ENCODE data around the gene SNRPD2. TPM values are rescaled to one million over a fixed set of nuclear protein-coding genes. Genes with fewer than 3 reads are reported as not detected.

Gene SNRPD2
- total and polyA plus RNA-seq, 2 donors (not counting 1 experiment from before 2014, with no cell fraction given): 362 to 440 TPM

DNA sequence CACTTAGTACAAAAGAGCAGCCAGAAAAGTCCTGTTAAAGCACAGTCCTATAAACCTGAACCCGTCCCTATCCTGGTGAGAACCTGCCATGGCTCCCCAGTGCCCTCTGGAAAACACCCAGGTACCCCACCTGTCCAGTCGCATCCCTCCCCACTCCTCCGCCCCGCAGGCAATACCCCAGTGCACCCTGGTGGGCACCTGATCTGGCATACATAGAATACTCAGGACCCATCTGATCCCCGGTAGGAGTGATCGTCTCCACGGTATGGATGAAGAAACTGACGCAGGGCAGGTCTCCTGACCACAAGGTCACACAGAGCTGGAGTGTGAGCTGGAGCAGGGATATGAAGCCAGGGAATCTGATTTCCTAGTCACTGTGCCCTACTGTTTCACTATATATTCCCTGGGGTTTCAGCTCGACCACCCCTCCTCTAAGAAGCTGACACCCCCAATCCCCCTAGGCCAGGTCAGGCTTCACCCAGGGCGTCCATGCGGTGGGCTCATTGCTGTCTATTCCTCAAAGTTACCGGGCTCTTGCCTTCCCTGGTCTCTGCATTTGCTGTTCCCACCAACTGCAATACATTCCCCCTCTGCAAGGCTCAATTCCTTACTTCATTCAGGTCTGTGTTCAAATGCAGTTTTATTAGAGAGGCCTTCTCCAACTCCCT, 26.4 kb upstream of the SNRPD2 start:
- H3K9me3 ChIP-seq (ENCODE audit: control insufficient read depth, insufficient read depth, low read depth, low read length): no peaks in the 10 kb centered on the region
- H3K27ac ChIP-seq (ENCODE audit: insufficient read depth, low read length): peak overlapping the region; percentile 86
- peaks cover 8% of the 10 kb centered on the region for H3K4me1 ChIP-seq (ENCODE audit: control insufficient read depth, extremely low read depth, insufficient read depth, low read length)
- H3K4me3 ChIP-seq (replicated peaks in 1 of 4; ENCODE audit: control extremely low read depth in 1 of 4, insufficient read depth in 1 of 4, low read depth in 3 of 4, low read length in 4 of 4): peak overlapping the region; percentile 39 to 97 (median 51)
- H4K20me1 ChIP-seq (ENCODE audit: control insufficient read depth, extremely low read depth, insufficient read depth, low read length): no peaks in the 10 kb centered on the region
- no peaks in the 10 kb centered on the region for H3K27me3 ChIP-seq (ENCODE audit: control insufficient read depth, insufficient read depth, low read length)
- DNase-seq (ENCODE audit: low read depth in 2 of 2): no peak
- peak overlapping the region; percentile 94 for H3K4me2 ChIP-seq (ENCODE audit: extremely low read depth, insufficient read depth, low read length)
- H3K9ac ChIP-seq (ENCODE audit: insufficient read depth, low read length): peak overlapping the region; percentile 59
- TF ChIP-seq EZH2 (IDR thresholded peaks at IDR 0.05; ENCODE audit: low read length, missing control alignments): no peak
- TF ChIP-seq, protein P1, sequence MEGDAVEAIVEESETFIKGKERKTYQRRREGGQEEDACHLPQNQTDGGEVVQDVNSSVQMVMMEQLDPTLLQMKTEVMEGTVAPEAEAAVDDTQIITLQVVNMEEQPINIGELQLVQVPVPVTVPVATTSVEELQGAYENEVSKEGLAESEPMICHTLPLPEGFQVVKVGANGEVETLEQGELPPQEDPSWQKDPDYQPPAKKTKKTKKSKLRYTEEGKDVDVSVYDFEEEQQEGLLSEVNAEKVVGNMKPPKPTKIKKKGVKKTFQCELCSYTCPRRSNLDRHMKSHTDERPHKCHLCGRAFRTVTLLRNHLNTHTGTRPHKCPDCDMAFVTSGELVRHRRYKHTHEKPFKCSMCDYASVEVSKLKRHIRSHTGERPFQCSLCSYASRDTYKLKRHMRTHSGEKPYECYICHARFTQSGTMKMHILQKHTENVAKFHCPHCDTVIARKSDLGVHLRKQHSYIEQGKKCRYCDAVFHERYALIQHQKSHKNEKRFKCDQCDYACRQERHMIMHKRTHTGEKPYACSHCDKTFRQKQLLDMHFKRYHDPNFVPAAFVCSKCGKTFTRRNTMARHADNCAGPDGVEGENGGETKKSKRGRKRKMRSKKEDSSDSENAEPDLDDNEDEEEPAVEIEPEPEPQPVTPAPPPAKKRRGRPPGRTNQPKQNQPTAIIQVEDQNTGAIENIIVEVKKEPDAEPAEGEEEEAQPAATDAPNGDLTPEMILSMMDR (conservative IDR thresholded peaks at IDR 0.05 in 1 of 2, IDR thresholded peaks at IDR 0.05 in 1 of 2; ENCODE audit: low read depth in 1 of 2, low read length in 2 of 2): no peak
- H3K79me2 ChIP-seq (ENCODE audit: control insufficient read depth, insufficient read depth, low read length): peaks cover 23% of the 10 kb centered on the region
- peaks cover 4% of the 10 kb centered on the region for H3K36me3 ChIP-seq (ENCODE audit: control insufficient read depth, insufficient read depth, low read length)
- no peak overlapping the region for H2AFZ ChIP-seq (ENCODE audit: low read length)

DNA sequence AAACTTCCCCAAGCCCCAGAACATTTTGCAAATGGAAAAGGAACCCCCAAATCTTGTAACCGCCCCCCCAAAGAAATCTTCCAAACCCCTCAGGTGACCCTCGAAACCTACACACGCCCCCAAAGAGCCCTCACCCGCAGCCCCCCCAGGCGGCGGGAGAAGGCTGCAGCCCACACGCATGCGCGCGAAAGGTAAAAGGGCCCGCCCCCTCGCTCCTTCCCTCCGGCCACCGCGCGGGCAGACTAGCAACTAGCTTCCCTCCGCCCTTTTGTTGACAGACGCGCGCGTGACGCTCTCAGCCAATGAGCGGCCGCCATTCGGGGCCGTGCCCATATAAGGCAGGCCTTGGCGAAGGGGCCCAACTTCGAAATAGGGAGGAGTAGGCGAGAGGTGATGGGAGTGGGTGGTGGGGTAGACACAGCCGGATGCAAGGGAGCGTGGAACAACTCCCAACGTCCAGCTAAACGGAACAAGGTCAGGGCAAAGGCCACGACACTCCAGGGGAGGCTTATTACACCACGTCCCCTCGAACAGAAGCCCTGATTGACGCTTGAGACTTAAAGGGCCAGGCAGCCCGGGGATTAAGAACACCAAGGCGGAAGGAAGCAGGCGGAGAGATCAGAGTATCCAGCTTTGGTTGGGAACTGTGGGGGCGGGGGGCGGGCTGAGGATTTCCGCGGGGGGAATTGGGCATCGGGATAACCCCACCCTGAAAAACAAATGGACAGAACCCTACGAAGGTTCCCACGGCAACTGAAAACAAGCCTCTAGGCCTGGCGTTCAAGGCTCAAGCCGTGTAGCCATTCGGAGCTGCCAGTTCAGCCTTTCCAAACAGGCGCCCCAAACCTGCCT, 25.6 kb upstream of the SNRPD2 start:
- peaks cover 8% of the 10 kb centered on the region for H3K4me1 ChIP-seq (ENCODE audit: control insufficient read depth, extremely low read depth, insufficient read depth, low read length)

More for the DNA sequence above, 25.6 kb upstream of the SNRPD2 start:
- H3K9me3 ChIP-seq (ENCODE audit: control insufficient read depth, insufficient read depth, low read depth, low read length): no peaks in the 10 kb centered on the region
- H3K27me3 ChIP-seq (ENCODE audit: control insufficient read depth, insufficient read depth, low read length): no peaks in the 10 kb centered on the region
- no peaks in the 10 kb centered on the region for H4K20me1 ChIP-seq (ENCODE audit: control insufficient read depth, extremely low read depth, insufficient read depth, low read length)
- peak overlapping the region; percentile 63 for H2AFZ ChIP-seq (ENCODE audit: low read length)
- peak overlapping the region; percentile 100 for H3K4me2 ChIP-seq (ENCODE audit: extremely low read depth, insufficient read depth, low read length)
- peaks cover 9% of the 10 kb centered on the region for H3K36me3 ChIP-seq (ENCODE audit: control insufficient read depth, insufficient read depth, low read length)
- H3K79me2 ChIP-seq (ENCODE audit: control insufficient read depth, insufficient read depth, low read length): peaks cover 24% of the 10 kb centered on the region
- no peak for TF ChIP-seq EZH2 (IDR thresholded peaks at IDR 0.05; ENCODE audit: low read length, missing control alignments)
- TF ChIP-seq, protein P1 (conservative IDR thresholded peaks at IDR 0.05 in 1 of 2, IDR thresholded peaks at IDR 0.05 in 1 of 2; ENCODE audit: low read depth in 1 of 2, low read length in 2 of 2): peak in 1 of 2 donors; percentile 15
- DNase-seq (ENCODE audit: low read depth in 2 of 2): peak; percentile 98 to 100
- peak overlapping the region; percentile 86 for H3K27ac ChIP-seq (ENCODE audit: insufficient read depth, low read length)
- peak overlapping the region; percentile 82 to 98 (median 96) for H3K4me3 ChIP-seq (replicated peaks in 1 of 4; ENCODE audit: control extremely low read depth in 1 of 4, insufficient read depth in 1 of 4, low read depth in 3 of 4, low read length in 4 of 4)
- peak overlapping the region; percentile 62 for H3K9ac ChIP-seq (ENCODE audit: insufficient read depth, low read length)

Data from fibroblast of lung (primary cell).